GM18508 (cell line): ENCODE data around the gene ARHGEF37.
A peak's percentile ranks its signal among the peaks of the same experiment; 100 is the strongest.
"Not testable (repeated sequence)": the region's sequence is repeated elsewhere in the genome, so short reads cannot be mapped to it uniquely, and the experiment has no call there.

ENCODE experiments used
- ATAC-seq: cut with Tn5 transposase; IDR thresholded peaks from one replicate; pipeline ENCODE4 v1.9.1; 2021; ENCODE audit warnings: moderate number of reproducible peaks; ENCODE audit not compliant: insufficient read depth, unreplicated experiment

The ARHGEF37 gene

GRCh38 chr5:149564542-149565140, 16.7 kb upstream of the ARHGEF37 start:
- peak; percentile 77 for ATAC-seq

DNA sequence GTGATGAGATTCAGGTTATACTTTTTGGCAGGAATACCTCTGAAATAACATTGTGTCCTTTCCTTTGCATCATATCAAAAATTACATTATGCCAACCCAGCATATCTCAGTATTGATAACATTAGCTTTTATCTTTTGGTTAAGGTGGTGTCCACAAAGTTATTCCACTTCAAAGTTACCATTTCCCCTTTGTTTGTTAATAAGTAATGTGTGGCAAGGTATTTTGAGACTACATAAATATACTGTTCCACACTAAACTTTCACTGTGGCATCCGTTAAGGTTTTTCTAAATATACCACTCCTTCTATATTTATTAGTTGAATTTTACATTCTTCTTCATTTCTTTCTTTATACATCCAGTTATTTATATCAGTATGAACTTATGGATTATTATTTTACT, 14.1 kb upstream of the ARHGEF37 start:
- ATAC-seq, result no peak

GRCh38 chr5:149572170-149572569, 9.1 kb upstream of the ARHGEF37 start:
- ATAC-seq, result no peak

DNA sequence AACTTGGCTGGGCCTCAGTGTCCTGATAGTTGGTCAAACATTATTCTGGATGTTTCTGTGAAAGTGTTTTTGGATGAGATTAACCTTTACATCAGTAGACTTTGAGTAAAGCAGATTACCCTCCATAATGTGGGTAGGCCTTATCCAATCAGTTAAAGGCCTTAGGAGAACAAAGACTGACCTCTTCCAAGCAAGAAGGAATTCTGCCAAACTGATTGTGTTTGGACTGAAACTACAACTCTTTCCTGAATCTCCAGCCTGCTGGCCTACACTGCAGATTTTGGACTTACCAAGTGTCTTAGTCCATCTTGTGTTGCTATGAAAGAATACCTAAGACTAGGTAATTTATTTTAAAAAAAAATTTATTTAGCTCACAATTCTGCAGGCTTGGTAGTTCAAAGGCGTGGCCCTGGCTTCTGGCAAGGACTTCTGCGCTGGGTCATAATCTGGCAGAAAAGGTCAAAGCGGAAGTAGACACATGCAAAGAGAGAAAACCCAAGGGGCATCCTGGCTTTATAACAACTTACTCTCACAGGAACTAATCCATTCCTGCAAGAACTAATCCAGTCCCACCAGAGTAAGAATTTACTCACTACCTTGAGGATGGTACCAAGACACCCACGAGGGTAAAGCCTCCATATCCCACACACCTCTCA, 8.6 kb upstream of the ARHGEF37 start:
- no peak for ATAC-seq

DNA sequence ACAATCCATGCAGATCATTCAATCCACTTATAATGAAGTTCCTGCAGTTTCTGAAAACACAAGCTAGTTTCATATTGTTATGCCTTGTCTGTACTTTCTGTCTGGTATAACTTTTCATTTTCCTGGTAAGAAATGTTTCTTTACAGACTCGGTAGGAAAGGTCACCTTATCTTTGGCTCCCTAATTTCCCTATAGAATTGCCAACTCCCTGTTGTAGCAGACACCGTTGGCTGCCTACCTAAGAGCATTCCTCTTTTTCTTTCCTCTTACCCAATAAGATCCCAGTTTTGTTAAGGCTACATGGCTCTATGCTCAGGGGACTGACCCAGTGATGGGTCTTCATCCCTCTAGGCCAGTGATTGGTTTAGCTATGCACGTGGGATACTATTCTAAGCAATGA, 6.2 kb upstream of the ARHGEF37 start:
- ATAC-seq, result no peak

- ATAC-seq, result no peak
Observed at GRCh38 chr5:149576021-149576420, 5.3 kb upstream of the ARHGEF37 start.

DNA sequence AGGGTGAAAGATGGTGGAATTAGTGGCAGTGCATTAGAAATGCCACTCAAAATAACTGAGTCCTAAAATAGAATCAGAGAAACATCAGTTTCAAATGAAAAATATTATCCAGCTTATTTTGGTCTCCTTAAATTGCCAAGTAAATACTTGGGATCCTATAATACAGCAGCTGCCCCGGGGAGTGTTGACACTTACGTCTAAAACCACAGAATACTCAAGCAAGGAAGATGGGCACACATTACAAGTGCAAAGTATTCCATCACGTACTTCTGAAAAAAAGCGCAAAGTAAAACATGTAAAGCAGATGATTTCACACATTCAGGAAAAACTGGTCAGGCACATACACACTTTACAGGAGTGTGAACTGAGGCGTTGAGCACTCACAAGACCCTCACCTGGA, 2.4 kb upstream of the ARHGEF37 start:
- no peak for ATAC-seq

- ATAC-seq, result no peak
Observed at GRCh38 chr5:149580808-149581191, 498 bp upstream of the ARHGEF37 start.

- ATAC-seq, result no peak
Observed at GRCh38 chr5:149581931-149582768, 852 bp downstream of the ARHGEF37 start.

DNA sequence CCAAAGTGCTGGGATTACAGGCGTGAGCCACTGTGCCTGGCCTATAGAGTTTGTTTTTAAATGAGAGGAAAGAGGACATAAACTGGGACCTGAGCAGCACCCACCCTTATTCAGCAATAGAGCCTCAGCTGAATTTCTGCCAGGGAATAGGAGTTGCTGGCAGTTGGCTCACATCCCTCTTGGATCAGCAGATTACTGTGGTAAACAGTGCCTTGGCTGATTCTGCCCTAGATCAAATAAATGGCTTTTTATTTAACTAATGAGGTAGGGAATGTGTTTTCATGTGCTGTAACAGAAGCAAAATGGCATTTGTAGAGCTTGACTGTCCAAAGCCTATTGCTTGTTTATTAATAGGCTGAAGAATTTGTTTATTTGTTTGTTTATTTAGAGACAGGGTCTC, 2.1 kb downstream of the ARHGEF37 start:
- ATAC-seq, result no peak

- no peak for ATAC-seq
Observed at GRCh38 chr5:149584121-149584520, 2.8 kb downstream of the ARHGEF37 start.

- ATAC-seq, result no peak
Observed at GRCh38 chr5:149585910-149586309, 4.6 kb downstream of the ARHGEF37 start.

GRCh38 chr5:149586708-149587318, 5.5 kb downstream of the ARHGEF37 start:
- ATAC-seq, result no peak

- no peak for ATAC-seq
Observed at GRCh38 chr5:149588936-149589335, 7.6 kb downstream of the ARHGEF37 start.

DNA sequence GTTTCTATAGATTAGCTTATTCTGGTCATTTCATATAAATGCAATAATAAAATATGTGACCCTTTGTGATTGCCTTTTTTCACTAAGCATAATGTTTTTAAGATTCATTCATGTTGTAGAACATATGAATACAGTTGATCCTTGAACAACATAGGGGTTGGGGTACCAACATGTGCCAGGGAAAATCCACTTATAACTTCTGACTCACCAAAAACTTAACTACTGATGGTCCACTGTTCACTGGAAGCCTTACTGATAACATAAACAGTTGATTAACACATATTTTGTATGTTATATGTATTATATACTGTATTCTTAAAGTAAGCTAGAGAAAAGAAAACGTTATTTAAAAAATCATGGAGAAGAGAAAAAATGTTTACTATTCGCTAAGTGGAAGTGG, 12.1 kb downstream of the ARHGEF37 start:
- ATAC-seq, result no peak

GRCh38 chr5:149594206-149594895, 13.1 kb downstream of the ARHGEF37 start:
- no peak for ATAC-seq

DNA sequence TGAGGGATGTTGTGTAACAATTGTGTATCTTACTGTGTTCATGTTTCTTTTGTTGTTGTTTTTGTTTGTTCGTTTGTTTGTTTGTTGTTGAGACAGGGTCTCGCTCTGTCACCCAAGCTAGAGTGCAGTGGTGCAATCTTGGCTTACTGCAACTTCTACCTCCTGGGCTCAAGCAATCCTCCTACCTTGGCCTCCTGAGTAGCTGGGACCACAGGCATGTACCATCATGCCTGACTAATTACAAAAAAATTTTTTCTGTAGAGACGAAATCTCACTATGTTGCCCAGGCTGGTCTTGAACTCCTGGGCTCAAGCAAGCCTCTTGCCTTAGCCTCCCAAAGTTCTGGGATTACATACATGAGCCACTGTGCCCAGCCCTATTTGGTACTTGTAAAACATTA, 13.8 kb downstream of the ARHGEF37 start:
- not testable (repeated sequence) for ATAC-seq

GRCh38 chr5:149596712-149597111, 15.4 kb downstream of the ARHGEF37 start:
- ATAC-seq, result no peak

GRCh38 chr5:149597618-149598017, 16.3 kb downstream of the ARHGEF37 start:
- no peak for ATAC-seq

DNA sequence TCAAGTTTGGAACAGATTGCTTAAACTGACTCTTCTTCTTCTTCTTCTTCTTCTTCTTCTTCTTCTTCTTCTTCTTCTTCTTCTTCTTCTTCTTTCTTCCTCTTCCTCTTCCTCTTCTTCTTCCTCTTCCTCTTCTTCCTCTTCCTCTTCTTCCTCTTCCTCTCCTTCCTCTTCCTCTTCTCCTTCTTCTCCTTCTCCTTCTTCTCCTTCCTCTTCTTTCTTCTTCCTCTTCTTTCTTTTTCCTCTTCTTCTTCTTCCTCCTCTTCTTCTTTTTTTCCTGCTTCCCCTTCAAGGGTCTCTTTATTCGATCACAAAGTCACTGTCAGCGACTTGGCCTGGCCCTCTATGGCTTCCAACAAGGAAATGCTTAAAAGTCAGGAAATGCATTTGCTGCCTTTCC, 16.9 kb downstream of the ARHGEF37 start:
- not testable (repeated sequence) for ATAC-seq
